ENCODE results near the gene IGLON5. TPM values are rescaled to one million over a fixed set of nuclear protein-coding genes. Genes with fewer than 3 reads are reported as not detected.

The IGLON5 gene
- total RNA-seq, 1 donor = not detected

DNA sequence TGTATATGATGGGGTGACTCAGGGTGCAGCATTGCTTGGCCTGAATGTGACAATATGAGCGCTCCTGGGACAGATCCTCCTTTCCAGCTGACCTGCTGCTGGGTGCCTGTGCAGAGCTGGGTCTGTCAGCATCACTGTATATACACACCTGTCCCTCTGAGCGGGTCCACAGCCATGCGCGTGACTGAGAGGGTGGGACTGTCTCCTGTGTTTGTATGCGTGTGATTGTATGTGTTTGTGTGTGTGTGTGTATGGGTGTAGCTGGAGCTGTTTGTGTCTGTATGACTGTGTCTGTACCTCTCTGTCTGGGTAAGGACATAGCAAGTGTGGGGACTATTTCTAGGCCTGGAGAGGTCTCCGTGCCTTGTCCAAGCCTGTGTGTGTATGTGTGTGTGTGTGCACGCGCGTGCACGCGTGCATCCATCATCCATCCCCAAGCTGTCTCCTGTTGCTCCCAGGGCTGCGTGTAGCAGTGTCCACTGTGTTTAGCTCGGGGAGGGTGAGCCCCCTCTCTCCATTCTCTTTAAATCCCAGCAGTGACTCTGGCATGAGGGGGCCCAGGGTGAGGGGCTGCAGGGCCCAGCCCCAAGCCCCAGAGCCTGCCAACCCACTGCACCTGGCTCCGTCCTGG lies 8.3 kb downstream of the IGLON5 start:
- no peak overlapping the region for H3K4me2 ChIP-seq (ENCODE audit: insufficient read depth, low read length)
- DNase-seq (ENCODE audit: insufficient read length, low spot score, missing footprints) = no peak
- H3K4me3 ChIP-seq (ENCODE audit: insufficient read depth, low read length) = no peak overlapping the region
- no peak overlapping the region for H3K27ac ChIP-seq (ENCODE audit: low read depth, low read length)
- no peaks in the 10 kb centered on the region for H3K4me1 ChIP-seq (ENCODE audit: insufficient read depth, low read length)
- no peaks in the 10 kb centered on the region for H3K36me3 ChIP-seq (ENCODE audit: insufficient read depth, low read length)
- H3K9me3 ChIP-seq (ENCODE audit: low read depth, low read length) = no peaks in the 10 kb centered on the region
- no peaks in the 10 kb centered on the region for H3K27me3 ChIP-seq (ENCODE audit: insufficient read depth, low read length)
- no peaks in the 10 kb centered on the region for H3K79me2 ChIP-seq (ENCODE audit: insufficient read depth, low read length)
- H4K20me1 ChIP-seq (ENCODE audit: insufficient read depth, low read length) = no peaks in the 10 kb centered on the region
- TF ChIP-seq, protein P1, sequence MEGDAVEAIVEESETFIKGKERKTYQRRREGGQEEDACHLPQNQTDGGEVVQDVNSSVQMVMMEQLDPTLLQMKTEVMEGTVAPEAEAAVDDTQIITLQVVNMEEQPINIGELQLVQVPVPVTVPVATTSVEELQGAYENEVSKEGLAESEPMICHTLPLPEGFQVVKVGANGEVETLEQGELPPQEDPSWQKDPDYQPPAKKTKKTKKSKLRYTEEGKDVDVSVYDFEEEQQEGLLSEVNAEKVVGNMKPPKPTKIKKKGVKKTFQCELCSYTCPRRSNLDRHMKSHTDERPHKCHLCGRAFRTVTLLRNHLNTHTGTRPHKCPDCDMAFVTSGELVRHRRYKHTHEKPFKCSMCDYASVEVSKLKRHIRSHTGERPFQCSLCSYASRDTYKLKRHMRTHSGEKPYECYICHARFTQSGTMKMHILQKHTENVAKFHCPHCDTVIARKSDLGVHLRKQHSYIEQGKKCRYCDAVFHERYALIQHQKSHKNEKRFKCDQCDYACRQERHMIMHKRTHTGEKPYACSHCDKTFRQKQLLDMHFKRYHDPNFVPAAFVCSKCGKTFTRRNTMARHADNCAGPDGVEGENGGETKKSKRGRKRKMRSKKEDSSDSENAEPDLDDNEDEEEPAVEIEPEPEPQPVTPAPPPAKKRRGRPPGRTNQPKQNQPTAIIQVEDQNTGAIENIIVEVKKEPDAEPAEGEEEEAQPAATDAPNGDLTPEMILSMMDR (IDR thresholded peaks at IDR 0.05; ENCODE audit: extremely low read depth, low read depth, low read length) = no peak
- no peak overlapping the region for H2AFZ ChIP-seq (ENCODE audit: low read length)

DNA sequence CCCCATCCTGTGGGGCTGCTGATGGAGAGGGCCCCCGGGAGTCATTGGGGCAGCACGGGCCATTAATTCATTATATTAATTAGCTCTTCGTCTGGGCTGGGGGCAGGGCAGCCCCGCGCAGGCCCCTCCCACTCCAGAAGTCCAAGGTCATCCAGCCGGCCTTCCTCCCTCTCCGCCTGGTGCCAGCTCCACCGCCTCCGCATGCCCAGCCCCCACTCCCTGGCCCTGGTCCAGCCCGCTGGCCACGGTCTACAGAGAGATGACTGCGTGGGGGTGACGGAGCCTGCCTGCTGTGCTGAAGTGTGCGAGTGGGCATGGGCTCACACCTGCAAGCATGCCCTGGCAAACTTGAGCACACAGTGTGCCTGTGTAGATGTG lies 8.8 kb downstream of the IGLON5 start:
- Histone ChIP-seq H3K9me3 (ENCODE audit: low read depth, low read length) (no peaks in the 10 kb centered on the region), H3K4me3 (ENCODE audit: insufficient read depth, low read length) (no peak overlapping the region), H2AFZ (ENCODE audit: low read length) (no peak overlapping the region), H3K36me3 (ENCODE audit: insufficient read depth, low read length) (no peaks in the 10 kb centered on the region), H3K27me3 (ENCODE audit: insufficient read depth, low read length) (no peaks in the 10 kb centered on the region), H3K4me2 (ENCODE audit: insufficient read depth, low read length) (no peak overlapping the region), H3K27ac (ENCODE audit: low read depth, low read length) (no peak overlapping the region), H4K20me1 (ENCODE audit: insufficient read depth, low read length) (no peaks in the 10 kb centered on the region), H3K4me1 (ENCODE audit: insufficient read depth, low read length) (no peaks in the 10 kb centered on the region), H3K79me2 (ENCODE audit: insufficient read depth, low read length) (no peaks in the 10 kb centered on the region)
- peak; percentile 79 for DNase-seq (ENCODE audit: insufficient read length, low spot score, missing footprints)
- TF ChIP-seq, protein P1 (IDR thresholded peaks at IDR 0.05; ENCODE audit: extremely low read depth, low read depth, low read length) = no peak

DNA sequence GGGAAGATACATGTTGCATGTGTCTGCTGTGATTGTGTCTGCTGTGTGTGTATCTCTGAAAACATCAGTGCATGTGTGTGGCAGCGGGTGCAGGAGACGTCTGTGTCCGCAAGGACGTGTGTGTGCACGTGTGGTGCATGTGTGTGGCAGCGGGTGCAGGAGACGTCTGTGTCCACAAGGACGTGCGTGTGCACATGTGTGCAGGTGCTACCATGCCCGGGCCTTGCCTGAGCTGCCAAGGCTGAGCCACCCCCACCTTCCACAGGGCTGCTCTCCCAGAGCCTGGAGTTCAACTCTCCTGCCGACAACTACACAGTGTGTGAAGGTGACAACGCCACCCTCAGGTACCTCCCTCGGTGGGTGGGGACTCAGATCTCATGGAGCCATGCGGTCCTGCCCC lies 10.4 kb downstream of the IGLON5 start:
- Histone ChIP-seq H2AFZ (ENCODE audit: low read length) (no peak overlapping the region), H3K79me2 (ENCODE audit: insufficient read depth, low read length) (no peaks in the 10 kb centered on the region), H3K27ac (ENCODE audit: low read depth, low read length) (no peak overlapping the region), H3K27me3 (ENCODE audit: insufficient read depth, low read length) (no peaks in the 10 kb centered on the region), H3K9me3 (ENCODE audit: low read depth, low read length) (no peaks in the 10 kb centered on the region), H3K4me2 (ENCODE audit: insufficient read depth, low read length) (no peak overlapping the region), H4K20me1 (ENCODE audit: insufficient read depth, low read length) (no peaks in the 10 kb centered on the region), H3K36me3 (ENCODE audit: insufficient read depth, low read length) (no peaks in the 10 kb centered on the region), H3K4me1 (ENCODE audit: insufficient read depth, low read length) (no peaks in the 10 kb centered on the region), H3K4me3 (ENCODE audit: insufficient read depth, low read length) (no peak overlapping the region)
- TF ChIP-seq, protein P1 (IDR thresholded peaks at IDR 0.05; ENCODE audit: extremely low read depth, low read depth, low read length) = no peak
- DNase-seq (ENCODE audit: insufficient read length, low spot score, missing footprints) = peak; percentile 14

DNA sequence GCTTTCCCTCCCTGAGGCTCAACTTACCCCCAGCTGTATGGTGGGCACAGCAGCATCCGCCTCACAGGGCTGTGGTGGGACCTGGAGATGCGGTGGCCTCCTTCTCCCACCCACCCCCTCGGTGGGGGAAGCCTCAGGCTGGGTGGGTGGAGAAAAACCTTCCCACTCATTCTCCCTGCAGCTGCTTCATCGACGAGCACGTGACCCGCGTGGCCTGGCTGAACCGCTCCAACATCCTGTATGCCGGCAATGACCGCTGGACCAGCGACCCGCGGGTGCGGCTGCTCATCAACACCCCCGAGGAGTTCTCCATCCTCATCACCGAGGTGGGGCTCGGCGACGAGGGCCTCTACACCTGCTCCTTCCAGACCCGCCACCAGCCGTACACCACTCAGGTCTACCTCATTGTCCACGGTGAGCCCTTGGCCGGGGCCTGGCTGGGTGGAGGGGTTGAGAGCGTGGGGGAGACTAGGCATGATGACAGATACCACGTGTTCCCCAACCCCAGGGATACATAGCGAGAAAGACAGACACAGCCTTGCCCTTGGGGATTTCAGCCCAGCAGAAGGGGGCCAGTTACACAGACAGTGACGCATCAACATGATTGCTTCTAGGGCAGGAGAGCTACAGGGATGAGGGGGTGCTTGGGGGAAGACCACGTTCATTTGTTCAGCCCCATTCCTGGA lies 12.2 kb downstream of the IGLON5 start:
- no peaks in the 10 kb centered on the region for H3K79me2 ChIP-seq (ENCODE audit: insufficient read depth, low read length)
- no peaks in the 10 kb centered on the region for H3K4me1 ChIP-seq (ENCODE audit: insufficient read depth, low read length)
- no peaks in the 10 kb centered on the region for H4K20me1 ChIP-seq (ENCODE audit: insufficient read depth, low read length)
- H2AFZ ChIP-seq (ENCODE audit: low read length) = no peak overlapping the region
- H3K27ac ChIP-seq (ENCODE audit: low read depth, low read length) = no peak overlapping the region
- no peak overlapping the region for H3K4me3 ChIP-seq (ENCODE audit: insufficient read depth, low read length)
- H3K4me2 ChIP-seq (ENCODE audit: insufficient read depth, low read length) = no peak overlapping the region
- H3K36me3 ChIP-seq (ENCODE audit: insufficient read depth, low read length) = no peaks in the 10 kb centered on the region
- DNase-seq (ENCODE audit: insufficient read length, low spot score, missing footprints) = peak; percentile 2
- H3K27me3 ChIP-seq (ENCODE audit: insufficient read depth, low read length) = peaks cover 4% of the 10 kb centered on the region
- TF ChIP-seq, protein P1 (IDR thresholded peaks at IDR 0.05; ENCODE audit: extremely low read depth, low read depth, low read length) = no peak
- H3K9me3 ChIP-seq (ENCODE audit: low read depth, low read length) = no peaks in the 10 kb centered on the region

Measured in osteoblast (primary cell).